VCaP (cell line): ENCODE results near the gene ASB5.
"Not testable (repeated sequence)": the region's sequence is repeated elsewhere in the genome, so short reads cannot be mapped to it uniquely, and the experiment has no call there.

ENCODE experiments used
- H3K27ac ChIP-seq: fragments of 450-650 bp; 2 replicates; pipeline ENCODE4 v1.5.1; 2017
- TF ChIP-seq, protein P1 (sequence below): fragments of 450-650 bp; conservative IDR thresholded peaks from 2 replicates; pipeline ENCODE4 v1.5.1; 2017; ENCODE audit warnings: mild to moderate bottlenecking, moderate library complexity

Gene ASB5

DNA sequence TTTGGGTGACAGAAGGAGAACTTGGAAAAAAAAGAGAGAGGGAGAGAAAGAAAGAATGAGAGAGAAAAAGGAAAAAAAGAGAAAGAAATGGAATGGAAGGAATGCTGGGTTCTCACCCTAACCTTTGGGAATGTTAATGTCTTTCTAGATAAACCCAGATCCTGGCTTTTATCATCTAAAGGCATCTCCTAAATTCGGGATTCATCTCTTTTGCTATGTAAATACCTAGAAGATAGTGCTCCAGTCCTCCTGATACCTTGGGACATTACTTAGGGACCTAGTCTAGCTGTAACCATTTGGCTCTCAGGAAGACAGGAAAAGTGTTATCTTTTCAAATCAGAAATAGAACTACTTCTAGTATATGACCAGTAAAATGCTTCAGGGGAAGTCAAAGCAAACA lies 34.9 kb upstream of the ASB5 start:
- TF ChIP-seq, protein P1, sequence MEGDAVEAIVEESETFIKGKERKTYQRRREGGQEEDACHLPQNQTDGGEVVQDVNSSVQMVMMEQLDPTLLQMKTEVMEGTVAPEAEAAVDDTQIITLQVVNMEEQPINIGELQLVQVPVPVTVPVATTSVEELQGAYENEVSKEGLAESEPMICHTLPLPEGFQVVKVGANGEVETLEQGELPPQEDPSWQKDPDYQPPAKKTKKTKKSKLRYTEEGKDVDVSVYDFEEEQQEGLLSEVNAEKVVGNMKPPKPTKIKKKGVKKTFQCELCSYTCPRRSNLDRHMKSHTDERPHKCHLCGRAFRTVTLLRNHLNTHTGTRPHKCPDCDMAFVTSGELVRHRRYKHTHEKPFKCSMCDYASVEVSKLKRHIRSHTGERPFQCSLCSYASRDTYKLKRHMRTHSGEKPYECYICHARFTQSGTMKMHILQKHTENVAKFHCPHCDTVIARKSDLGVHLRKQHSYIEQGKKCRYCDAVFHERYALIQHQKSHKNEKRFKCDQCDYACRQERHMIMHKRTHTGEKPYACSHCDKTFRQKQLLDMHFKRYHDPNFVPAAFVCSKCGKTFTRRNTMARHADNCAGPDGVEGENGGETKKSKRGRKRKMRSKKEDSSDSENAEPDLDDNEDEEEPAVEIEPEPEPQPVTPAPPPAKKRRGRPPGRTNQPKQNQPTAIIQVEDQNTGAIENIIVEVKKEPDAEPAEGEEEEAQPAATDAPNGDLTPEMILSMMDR, result no peak
- H3K27ac ChIP-seq, result no peak overlapping the region

DNA sequence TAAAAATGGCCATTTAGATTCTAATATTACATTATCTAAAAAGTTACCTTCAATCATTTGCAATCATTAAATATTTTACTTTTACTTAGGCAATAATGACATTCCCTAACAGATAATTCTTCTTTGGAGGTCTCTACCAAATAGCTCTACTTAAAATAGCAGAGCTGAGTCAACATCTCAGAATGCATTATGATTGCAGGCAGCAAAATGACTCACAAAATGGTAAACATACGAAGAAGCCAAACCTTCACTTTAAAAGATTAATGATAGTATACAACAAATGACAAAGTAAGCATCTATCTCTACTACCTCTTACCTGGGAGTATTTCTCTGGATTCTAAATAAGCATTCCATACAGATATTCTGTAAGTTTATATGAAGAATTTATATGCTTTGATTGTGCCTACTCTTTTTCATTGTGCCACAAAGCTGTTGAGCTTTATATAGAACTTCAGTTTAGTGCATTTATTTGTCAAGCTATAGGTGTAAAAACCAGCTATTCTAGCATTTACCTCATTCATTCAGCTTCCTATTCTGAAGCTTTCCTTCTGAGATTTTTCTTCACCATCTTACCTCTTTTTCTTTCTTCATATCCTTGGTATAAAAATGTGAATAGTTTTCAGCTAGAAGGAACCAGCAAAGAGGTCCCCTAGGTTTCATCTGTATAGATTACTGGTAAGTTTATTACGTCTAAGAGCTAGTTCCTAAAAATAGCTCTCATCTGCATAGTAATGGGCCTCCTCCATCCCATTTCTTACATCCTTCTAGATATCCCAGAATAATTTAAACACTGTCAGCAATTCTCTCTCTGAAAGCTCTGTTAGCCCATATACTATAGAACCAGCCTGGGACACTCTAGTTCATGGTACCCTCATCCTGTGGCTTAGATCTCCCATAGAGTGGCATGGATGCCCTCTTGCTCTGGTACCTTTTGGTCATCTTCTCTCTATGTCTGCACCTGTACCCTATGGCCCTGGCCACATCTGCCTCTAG lies 33.6 kb upstream of the ASB5 start:
- TF ChIP-seq, protein P1, result no peak
- H3K27ac ChIP-seq, result no peak overlapping the region

DNA sequence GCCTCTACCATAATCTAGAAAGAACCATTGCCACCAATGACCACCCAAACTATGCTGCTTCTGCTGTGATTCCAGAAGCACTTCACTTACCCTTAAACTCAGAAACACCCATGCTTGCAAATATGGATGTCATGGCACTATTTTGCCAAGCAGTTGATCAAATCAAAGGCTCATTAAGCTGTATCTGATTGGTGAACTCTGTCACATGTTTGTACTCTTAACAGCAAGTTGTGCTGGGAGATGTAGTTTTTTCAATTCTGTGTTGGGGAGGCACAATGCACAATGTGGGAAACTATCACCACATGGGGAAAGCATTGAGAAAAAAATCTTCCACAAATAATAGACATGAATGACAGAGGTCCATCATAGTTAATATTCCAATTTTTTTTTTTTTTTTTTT lies 31.5 kb upstream of the ASB5 start:
- no peak overlapping the region for H3K27ac ChIP-seq
- TF ChIP-seq, protein P1, result no peak

DNA sequence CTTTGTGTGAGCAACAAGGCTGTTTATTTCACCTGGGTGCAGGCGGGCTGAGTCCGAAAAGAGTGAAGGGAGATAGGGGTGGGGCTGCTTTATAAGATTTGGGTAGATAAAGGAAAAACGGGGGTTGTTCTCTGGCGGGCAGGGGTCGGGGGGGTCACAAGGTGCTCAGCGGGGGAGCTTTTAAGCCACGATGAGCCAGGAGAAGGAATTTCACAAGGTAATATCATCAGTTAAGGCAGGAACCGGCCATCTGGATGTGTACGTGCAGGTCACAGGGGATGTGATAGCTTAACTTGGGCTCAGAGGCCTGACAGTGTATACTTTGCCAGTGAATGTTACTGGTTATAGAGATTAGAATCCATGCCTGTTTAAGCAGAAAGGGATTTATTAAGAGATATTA lies 31.0 kb upstream of the ASB5 start:
- TF ChIP-seq, protein P1, result no peak

DNA sequence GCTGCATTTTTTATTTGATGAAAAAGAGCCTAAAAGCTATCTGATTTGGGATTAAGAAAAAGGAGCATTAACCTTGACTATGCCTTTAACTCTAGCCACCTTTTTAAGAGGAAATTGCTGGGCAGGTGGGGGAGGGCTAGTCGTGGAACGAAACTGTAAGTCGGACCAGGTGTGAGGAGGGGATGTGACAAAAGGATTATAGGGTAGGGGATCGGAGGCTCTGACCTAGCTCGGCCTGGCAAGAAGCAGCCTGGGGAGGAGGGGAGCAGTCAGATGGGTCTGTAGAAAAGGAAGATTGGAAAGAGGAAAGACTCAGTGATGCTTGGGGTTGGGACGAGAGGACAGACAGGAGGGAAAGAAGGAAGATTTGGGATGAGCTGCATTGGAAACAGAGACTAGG lies 29.6 kb upstream of the ASB5 start:
- H3K27ac ChIP-seq, result no peak overlapping the region
- TF ChIP-seq, protein P1, result no peak

More for the DNA sequence above, 31.0 kb upstream of the ASB5 start:
- H3K27ac ChIP-seq, result no peak overlapping the region

DNA sequence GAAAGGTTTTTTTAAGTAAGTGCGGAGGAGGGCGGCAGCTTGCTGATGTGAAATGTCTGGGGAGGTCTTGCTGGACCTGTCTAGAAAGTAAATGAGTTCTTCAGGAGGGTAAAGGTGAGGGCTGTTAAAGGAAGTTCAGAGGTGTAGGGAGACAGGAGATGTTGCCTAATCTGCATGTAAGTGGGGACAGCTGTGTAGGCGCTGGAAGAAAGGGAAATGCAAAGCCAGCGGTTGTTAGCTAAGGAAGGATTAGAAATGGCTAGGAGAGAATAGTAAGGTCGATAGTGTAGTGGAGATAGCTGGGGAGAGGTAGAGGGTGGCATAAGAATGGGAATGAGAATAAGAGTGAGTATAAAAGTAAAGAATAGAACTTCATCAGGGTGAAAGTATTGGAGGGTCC lies 26.9 kb upstream of the ASB5 start:
- H3K27ac ChIP-seq, result not testable (repeated sequence)

DNA sequence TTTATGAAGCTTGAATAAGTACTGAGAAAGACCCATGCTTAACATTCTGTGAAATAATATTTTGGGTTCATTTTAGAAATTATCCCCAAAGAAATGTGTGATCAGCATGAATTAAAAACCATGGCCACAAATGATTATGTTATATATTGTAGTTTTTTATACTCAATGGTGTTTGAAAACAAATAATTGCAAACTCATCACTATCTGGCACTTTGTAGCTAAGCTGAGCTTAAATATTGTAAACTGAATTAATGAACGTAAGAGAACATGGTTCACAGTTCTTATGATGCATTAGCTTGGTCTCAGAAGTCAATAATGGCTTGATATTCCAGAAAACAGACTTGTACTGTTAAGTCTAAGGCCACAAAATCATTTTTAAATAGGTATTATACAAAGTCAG lies 24.6 kb upstream of the ASB5 start:
- TF ChIP-seq, protein P1, result no peak

DNA sequence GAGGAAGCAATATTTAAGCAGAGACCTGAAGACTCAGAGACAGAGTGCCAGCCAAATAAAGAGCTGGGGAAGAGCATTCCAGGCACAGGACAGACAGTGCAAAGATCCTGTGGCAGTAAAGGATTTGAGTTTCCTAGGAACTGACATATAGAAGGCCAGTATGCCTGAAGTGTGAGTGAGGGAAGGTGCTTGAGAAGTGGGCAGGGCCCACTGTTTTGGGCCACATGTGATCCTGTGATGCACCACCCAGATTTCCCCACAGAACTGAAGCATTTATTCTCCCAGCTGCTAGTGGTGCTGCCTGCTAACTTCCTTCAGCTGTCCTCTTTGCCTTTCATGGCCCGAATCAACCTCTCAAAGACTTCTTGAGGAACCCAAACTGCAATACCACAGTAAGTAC lies 23.9 kb upstream of the ASB5 start:
- TF ChIP-seq, protein P1, result no peak

More for the DNA sequence above, 24.6 kb upstream of the ASB5 start:
- no peak overlapping the region for H3K27ac ChIP-seq

More for the DNA sequence above, 23.9 kb upstream of the ASB5 start:
- no peak overlapping the region for H3K27ac ChIP-seq
